Natural killer cell treated with Interleukin-12 subunit alpha and Interleukin-12 subunit beta and Interleukin-15 and Interleukin-18, amount 100 ng/mL, for 72 hours (primary cell): ENCODE results near the gene LYRM1. TPM values are rescaled to one million over a fixed set of nuclear protein-coding genes. Genes with fewer than 3 reads are reported as not detected.
"Not testable (repeated sequence)": the region's sequence is repeated elsewhere in the genome, so short reads cannot be mapped to it uniquely, and the experiment has no call there.

Source experiments
- ATAC-seq, 2 donors: fragments of 150-1000 bp; cut with Tn5 transposase in 1 of 2; sonication (Bioruptor Pico), chemical (Tn5 transposase) in 1 of 2; 2 replicates each; pipeline ENCODE4 v1.10.0; 2021
- DNase-seq: peaks from one replicate; pipeline ENCODE4 v3.0.0; 2022; ENCODE audit warnings: low spot score
- H3K27ac Mint-ChIP-seq, 2 donors: 1 replicate in 1 of 2; 2 replicates in 1 of 2; pipeline ENCODE4 v1.8.0; 2022; ENCODE audit warnings: mixed read lengths in 2 of 2, mild to moderate bottlenecking in 1 of 2, moderate library complexity in 1 of 2
- H3K27me3 Mint-ChIP-seq, 2 donors: 1 replicate in 1 of 2; 2 replicates in 1 of 2; pipeline ENCODE4 v1.8.0; 2022; ENCODE audit warnings: mixed read lengths in 2 of 2
- H3K36me3 Mint-ChIP-seq: one replicate; pipeline ENCODE4 v1.8.0; 2022; ENCODE audit warnings: mixed read lengths
- H3K4me1 Mint-ChIP-seq, 2 donors: 1 replicate in 1 of 2; 2 replicates in 1 of 2; pipeline ENCODE4 v1.8.0; 2022; ENCODE audit warnings: low read depth in 2 of 2, mixed read lengths in 2 of 2, mild to moderate bottlenecking in 1 of 2
- H3K4me3 Mint-ChIP-seq: one replicate; pipeline ENCODE4 v1.8.0; 2022; ENCODE audit warnings: mixed read lengths
- H3K9me3 Mint-ChIP-seq: 2 replicates; pipeline ENCODE4 v1.8.0; 2022; ENCODE audit warnings: mixed read lengths
- total RNA-seq, 2 donors: library from RNA; stranded (reverse); gene quantifications; one replicate each; pipeline ENCODE4 v1.2.3, GENCODE V29; 2022

Gene LYRM1
- 10 to 100 TPM; 39.0 to 52.2 TPM for total RNA-seq

- Mint-ChIP-seq H3K27ac (peak within 1 kb of the TSS; percentile 98), H3K27me3 (no peaks in the 10 kb centered on the region), H3K36me3 (peaks cover 51% of the 10 kb centered on the region), H3K4me3 (peak within 1 kb of the TSS; percentile 95), H3K4me1 (peaks cover 70 to 73% of the 10 kb centered on the region in 2 donors), H3K9me3 (no peaks in the 10 kb centered on the region)
- peak; percentile 86 to 90 for ATAC-seq
- DNase-seq = peak; percentile 94
Measured at GRCh38 chr16:20900299-20901067, at the start of gene LYRM1, which contains the start of gene DCUN1D3. Gene LYRM1, plus strand, starts transcription at chr16:20900771. Its CDS starts 14,785 bp downstream, at chr16:20915556. Gene DCUN1D3, minus strand, starts transcription at chr16:20900358. Its CDS starts 37,820 bp downstream, at chr16:20862538.

GRCh38 chr16:20850981-20851380, 49.6 kb upstream of the LYRM1 start:
- Mint-ChIP-seq H3K4me3 (no peak overlapping the region), H3K27ac (peak overlapping the region in 1 of 2 donors; percentile 53), H3K36me3 (peaks cover 11% of the 10 kb centered on the region), H3K9me3 (no peaks in the 10 kb centered on the region), H3K4me1 (peaks cover 30 to 41% of the 10 kb centered on the region in 2 donors), H3K27me3 (no peaks in the 10 kb centered on the region)
- ATAC-seq = no peak
- DNase-seq = no peak

- peaks cover 33 to 43% of the 10 kb centered on the region in 2 donors for H3K4me1 Mint-ChIP-seq
- no peak overlapping the region for H3K4me3 Mint-ChIP-seq
- peaks cover 13% of the 10 kb centered on the region for H3K36me3 Mint-ChIP-seq
- H3K9me3 Mint-ChIP-seq = no peaks in the 10 kb centered on the region
- H3K27ac Mint-ChIP-seq = no peak overlapping the region
- H3K27me3 Mint-ChIP-seq = no peaks in the 10 kb centered on the region
- ATAC-seq (no peak), DNase-seq (no peak)
Measured at GRCh38 chr16:20851601-20852000, 49.0 kb upstream of the LYRM1 start.

GRCh38 chr16:20853143-20853542, 47.4 kb upstream of the LYRM1 start:
- ATAC-seq (no peak), DNase-seq (no peak)
- Mint-ChIP-seq H3K4me1 (peaks cover 27 to 38% of the 10 kb centered on the region in 2 donors), H3K27ac (no peak overlapping the region), H3K4me3 (no peak overlapping the region), H3K27me3 (no peaks in the 10 kb centered on the region), H3K9me3 (no peaks in the 10 kb centered on the region), H3K36me3 (peaks cover 18% of the 10 kb centered on the region)

- no peak overlapping the region for H3K4me3 Mint-ChIP-seq
- H3K9me3 Mint-ChIP-seq = no peaks in the 10 kb centered on the region
- H3K36me3 Mint-ChIP-seq = peaks cover 18% of the 10 kb centered on the region
- H3K4me1 Mint-ChIP-seq = peaks cover 26 to 35% of the 10 kb centered on the region in 2 donors
- DNase-seq = no peak
- ATAC-seq = no peak
- H3K27ac Mint-ChIP-seq = peak overlapping the region in 1 of 2 donors; percentile 28
- H3K27me3 Mint-ChIP-seq = no peaks in the 10 kb centered on the region
Measured at GRCh38 chr16:20853981-20854620, 46.5 kb upstream of the LYRM1 start.

- Mint-ChIP-seq H3K4me3 (no peak overlapping the region), H3K27ac (no peak overlapping the region), H3K36me3 (peaks cover 24% of the 10 kb centered on the region), H3K9me3 (no peaks in the 10 kb centered on the region), H3K27me3 (no peaks in the 10 kb centered on the region), H3K4me1 (peaks cover 25 to 27% of the 10 kb centered on the region in 2 donors)
- ATAC-seq (no peak), DNase-seq (no peak)
Measured at GRCh38 chr16:20854963-20855362, 45.6 kb upstream of the LYRM1 start.

GRCh38 chr16:20857281-20857680, 43.3 kb upstream of the LYRM1 start:
- Mint-ChIP-seq H3K27ac (peak overlapping the region in 1 of 2 donors; percentile 39), H3K4me1 (peaks cover 22 to 25% of the 10 kb centered on the region in 2 donors), H3K4me3 (no peak overlapping the region), H3K9me3 (no peaks in the 10 kb centered on the region), H3K27me3 (no peaks in the 10 kb centered on the region), H3K36me3 (peaks cover 41% of the 10 kb centered on the region)
- no peak for ATAC-seq
- no peak for DNase-seq

- ATAC-seq = no peak
- Mint-ChIP-seq H3K9me3 (no peaks in the 10 kb centered on the region), H3K27ac (no peak overlapping the region), H3K4me3 (no peak overlapping the region), H3K36me3 (peaks cover 43% of the 10 kb centered on the region), H3K27me3 (no peaks in the 10 kb centered on the region), H3K4me1 (peaks cover 30 to 39% of the 10 kb centered on the region in 2 donors)
- DNase-seq = no peak
Measured at GRCh38 chr16:20859229-20859628, 41.3 kb upstream of the LYRM1 start.

- Mint-ChIP-seq H3K4me1 (peaks cover 34 to 44% of the 10 kb centered on the region in 2 donors), H3K4me3 (no peak overlapping the region), H3K36me3 (peaks cover 47% of the 10 kb centered on the region), H3K27me3 (no peaks in the 10 kb centered on the region), H3K27ac (no peak overlapping the region), H3K9me3 (no peaks in the 10 kb centered on the region)
- DNase-seq (no peak), ATAC-seq (no peak)
Measured at GRCh38 chr16:20859699-20860098, 40.9 kb upstream of the LYRM1 start.

GRCh38 chr16:20860361-20860760, 40.2 kb upstream of the LYRM1 start:
- Mint-ChIP-seq H3K4me3 (no peak overlapping the region), H3K9me3 (no peaks in the 10 kb centered on the region), H3K36me3 (peaks cover 42% of the 10 kb centered on the region), H3K4me1 (peaks cover 34 to 42% of the 10 kb centered on the region in 2 donors), H3K27ac (no peak overlapping the region), H3K27me3 (no peaks in the 10 kb centered on the region)
- ATAC-seq = no peak
- DNase-seq = no peak

- Mint-ChIP-seq H3K36me3 (peaks cover 37% of the 10 kb centered on the region), H3K4me1 (peaks cover 35 to 43% of the 10 kb centered on the region in 2 donors)
- not testable (repeated sequence) for H3K27me3 Mint-ChIP-seq, H3K4me3 Mint-ChIP-seq, DNase-seq, H3K27ac Mint-ChIP-seq, ATAC-seq, H3K9me3 Mint-ChIP-seq
Measured at GRCh38 chr16:20860995-20861394, 39.6 kb upstream of the LYRM1 start.

- peaks cover 30% of the 10 kb centered on the region for H3K36me3 Mint-ChIP-seq
- ATAC-seq = no peak
- peaks cover 40 to 49% of the 10 kb centered on the region in 2 donors for H3K4me1 Mint-ChIP-seq
- no peak for DNase-seq
- H3K4me3 Mint-ChIP-seq = no peak overlapping the region
- peak overlapping the region in 1 of 2 donors; percentile 3 for H3K27ac Mint-ChIP-seq
- no peaks in the 10 kb centered on the region for H3K9me3 Mint-ChIP-seq
- H3K27me3 Mint-ChIP-seq = no peaks in the 10 kb centered on the region
Measured at GRCh38 chr16:20862162-20862960, 38.2 kb upstream of the LYRM1 start.

- peak overlapping the region; percentile 18 to 79 for H3K27ac Mint-ChIP-seq
- not testable (repeated sequence) for H3K9me3 Mint-ChIP-seq, H3K27me3 Mint-ChIP-seq, ATAC-seq, DNase-seq
- H3K4me3 Mint-ChIP-seq = peak overlapping the region; percentile 67
- peaks cover 30% of the 10 kb centered on the region for H3K36me3 Mint-ChIP-seq
- H3K4me1 Mint-ChIP-seq = peaks cover 56 to 62% of the 10 kb centered on the region in 2 donors
Measured at GRCh38 chr16:20864376-20864775, 36.2 kb upstream of the LYRM1 start.
